Measurements from ENCODE around the gene SLC6A3. TPM values are rescaled to one million over a fixed set of nuclear protein-coding genes. Genes with fewer than 3 reads are reported as not detected.
A peak's percentile ranks its signal among the peaks of the same experiment; 100 is the strongest.

Gene SLC6A3
- total and polyA plus RNA-seq, 2 of the 13 experiments (the other 11 are each of a cell fraction or from before 2014, with no cell fraction given), result 0.01 TPM; not detected in 1

DNA sequence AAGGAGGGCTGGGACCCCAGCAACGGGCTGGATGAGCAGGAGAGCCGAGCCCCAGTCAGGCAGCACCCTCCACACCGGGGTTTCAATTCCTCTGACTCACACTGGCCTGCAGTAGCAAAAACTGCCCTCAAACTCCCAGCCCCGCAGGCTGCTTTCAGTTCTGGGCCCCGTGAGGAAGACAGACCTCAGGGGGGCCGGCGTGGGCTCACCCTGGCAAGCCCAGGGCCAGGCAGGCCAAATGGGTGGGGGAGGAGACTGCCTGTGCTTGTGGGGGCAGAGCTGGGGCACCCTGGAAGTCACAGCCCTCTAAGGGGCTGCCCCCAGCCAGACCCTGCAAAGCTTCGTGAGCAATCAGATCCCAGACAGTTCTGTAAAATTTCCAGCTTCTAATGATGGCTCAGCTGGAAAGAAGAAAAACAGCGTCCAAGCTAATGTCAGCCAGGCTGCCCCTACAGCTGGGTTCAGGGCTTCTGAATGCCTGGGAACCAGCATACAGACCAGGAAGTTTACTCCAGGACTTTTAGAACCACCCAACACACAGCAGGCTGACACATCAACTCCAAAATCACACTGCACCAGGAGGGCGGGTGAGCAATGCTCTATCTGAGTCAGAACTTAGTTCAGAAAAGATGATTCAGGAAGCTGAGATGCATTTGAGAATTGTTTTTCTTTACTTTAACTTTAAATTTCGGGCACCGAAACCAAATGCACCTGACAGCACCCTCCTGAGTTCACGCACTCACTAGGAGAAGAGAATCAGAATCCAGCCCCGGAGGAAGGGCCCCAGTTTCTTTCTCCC lies 43.8 kb upstream of the SLC6A3 start:
- H3K4me1 ChIP-seq (ENCODE audit: insufficient read depth, low read length), result no peaks in the 10 kb centered on the region
- TF ChIP-seq AGO2 (optimal IDR thresholded peaks at IDR 0.05; ENCODE audit: low read depth, low read length), result peak; percentile 45
- no peak for TF ChIP-seq FOXJ3 (CRISPR knock-in tag; IDR thresholded peaks at IDR 0.05; ENCODE audit: borderline replicate concordance)
- ChIA-PET POLR2A (no interaction called here), CTCF (ENCODE audit: low intra/inter-chr PET ratio, low total read pairs) (no interaction called here)
- FAIRE-seq (no peak), DNase-seq (ENCODE audit: low spot score) (no peak), ATAC-seq (no peak)
- in situ Hi-C loops (cut with HindIII; ENCODE audit: extremely low pct_ligation_motif_present, low pct_unique_long_range_greater_than_20kb), result no loop called here
- no peaks in the 10 kb centered on the region for H3K27me3 ChIP-seq (ENCODE audit: control insufficient read depth in 1 of 2, insufficient read depth in 2 of 2, low read length in 2 of 2)
- no peak overlapping the region for H3K4me3 ChIP-seq (replicated peaks in 1 of 3; ENCODE audit: insufficient read depth in 1 of 3, low read depth in 2 of 3, low read length in 3 of 3)
- BruUV-seq (replicated peaks), result no TSS peak
- H3K79me2 ChIP-seq (ENCODE audit: insufficient read depth, low read length), result no peaks in the 10 kb centered on the region
- H3K9ac ChIP-seq (ENCODE audit: insufficient read depth, low read depth, low read length), result no peak overlapping the region
- 99% methylated on average over 5 of the region's 14 CpGs for WGBS (ENCODE audit: low lambda C conversion rate)
- H3K9me3 ChIP-seq (ENCODE audit: low read length), result no peaks in the 10 kb centered on the region
- H3K27ac ChIP-seq (ENCODE audit: extremely low read length, insufficient read depth, low read length), result no peak overlapping the region
- peaks cover 53 to 82% of the 10 kb centered on the region in 2 experiments for H3K36me3 ChIP-seq (replicated peaks in 1 of 2; ENCODE audit: control insufficient read depth in 1 of 2, insufficient read depth in 2 of 2, low read length in 2 of 2)
- intact Hi-C loops (cut with micrococcal nuclease; ENCODE audit: unreplicated experiment), result no loop called here
- H2AFZ ChIP-seq (ENCODE audit: low read length), result no peak overlapping the region
- peaks cover 4% of the 10 kb centered on the region; the same call in 1 of the 2 replicates for H4K20me1 ChIP-seq (ENCODE audit: insufficient read depth, low read length)
- H3K4me2 ChIP-seq (ENCODE audit: low read depth, low read length), result no peak overlapping the region

DNA sequence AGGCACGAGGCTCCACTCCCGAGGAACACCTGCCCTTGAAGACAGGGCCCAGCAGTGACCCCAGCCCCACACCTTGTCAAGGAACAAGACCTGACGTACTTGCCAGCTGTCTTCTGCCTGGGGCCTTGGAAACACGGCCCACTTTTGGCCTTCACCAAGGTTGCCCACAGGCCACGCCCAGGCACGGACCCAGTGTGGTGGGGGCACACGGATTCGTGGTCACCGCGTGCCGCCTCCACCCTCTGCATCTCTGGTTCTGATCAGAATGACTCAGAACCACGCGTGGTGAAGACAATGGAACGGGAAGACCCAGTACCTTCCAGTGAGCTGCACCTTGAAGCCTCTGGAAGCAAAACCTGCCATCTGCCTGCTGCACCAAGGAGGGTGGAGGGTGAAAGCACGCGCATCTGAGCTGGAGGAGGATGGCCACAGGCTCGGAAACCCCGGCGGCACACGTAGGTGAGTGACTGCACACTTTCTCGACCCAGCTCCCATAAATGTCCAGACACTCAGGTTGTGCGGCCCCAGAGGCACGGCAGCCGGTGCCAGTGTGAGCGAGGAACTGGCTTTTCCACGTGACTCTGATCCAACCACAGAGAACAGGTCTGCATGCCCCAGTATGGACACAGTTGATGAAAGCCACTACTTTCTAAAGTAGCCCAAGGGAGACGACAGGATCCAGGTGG lies 42.0 kb upstream of the SLC6A3 start:
- intact Hi-C loops (cut with micrococcal nuclease; ENCODE audit: unreplicated experiment) (no loop called here), in situ Hi-C loops (cut with HindIII; ENCODE audit: extremely low pct_ligation_motif_present, low pct_unique_long_range_greater_than_20kb) (no loop called here)
- Histone ChIP-seq H3K9me3 (ENCODE audit: low read length) (no peaks in the 10 kb centered on the region), H3K27ac (ENCODE audit: extremely low read length, insufficient read depth, low read length) (no peak overlapping the region), H3K79me2 (ENCODE audit: insufficient read depth, low read length) (no peaks in the 10 kb centered on the region), H3K4me2 (ENCODE audit: low read depth, low read length) (no peak overlapping the region), H2AFZ (ENCODE audit: low read length) (no peak overlapping the region), H3K36me3 (replicated peaks in 1 of 2; ENCODE audit: control insufficient read depth in 1 of 2, insufficient read depth in 2 of 2, low read length in 2 of 2) (peaks cover 42 to 70% of the 10 kb centered on the region in 2 experiments), H4K20me1 (ENCODE audit: insufficient read depth, low read length) (0 out of 2 replicates have a peak, but pooled peaks cover 4% of the 10 kb centered on the region), H3K9ac (ENCODE audit: insufficient read depth, low read depth, low read length) (no peak overlapping the region), H3K4me1 (ENCODE audit: insufficient read depth, low read length) (no peaks in the 10 kb centered on the region), H3K4me3 (replicated peaks in 1 of 3; ENCODE audit: insufficient read depth in 1 of 3, low read depth in 2 of 3, low read length in 3 of 3) (no peak overlapping the region), H3K27me3 (ENCODE audit: control insufficient read depth in 1 of 2, insufficient read depth in 2 of 2, low read length in 2 of 2) (no peaks in the 10 kb centered on the region)
- WGBS (ENCODE audit: low lambda C conversion rate), result 98% methylated on average over 21 of the region's 27 CpGs
- TF ChIP-seq POLR2AphosphoS5 (IDR thresholded peaks at IDR 0.05; ENCODE audit: low read depth, low read length), result no peak
- BruUV-seq (replicated peaks), result no TSS peak
- ChIA-PET CTCF (ENCODE audit: low intra/inter-chr PET ratio, low total read pairs) (no interaction called here), POLR2A (no interaction called here)
- DNase-seq (ENCODE audit: low spot score) (no peak), ATAC-seq (no peak), FAIRE-seq (no peak)
